GM19193 (cell line): ENCODE measurements around the gene MAGI1.

Experiments
- POLR2A ChIP-seq: IDR thresholded peaks from 4 replicates; pipeline ENCODE4 v1.6.1; 2011; ENCODE audit not compliant: insufficient read depth, insufficient read length; ENCODE audit errors: extremely low read depth

The MAGI1 gene

GRCh38 chr3:65633018-65633638, 405.6 kb downstream of the MAGI1 start:
- TF ChIP-seq POLR2A: no peak

DNA sequence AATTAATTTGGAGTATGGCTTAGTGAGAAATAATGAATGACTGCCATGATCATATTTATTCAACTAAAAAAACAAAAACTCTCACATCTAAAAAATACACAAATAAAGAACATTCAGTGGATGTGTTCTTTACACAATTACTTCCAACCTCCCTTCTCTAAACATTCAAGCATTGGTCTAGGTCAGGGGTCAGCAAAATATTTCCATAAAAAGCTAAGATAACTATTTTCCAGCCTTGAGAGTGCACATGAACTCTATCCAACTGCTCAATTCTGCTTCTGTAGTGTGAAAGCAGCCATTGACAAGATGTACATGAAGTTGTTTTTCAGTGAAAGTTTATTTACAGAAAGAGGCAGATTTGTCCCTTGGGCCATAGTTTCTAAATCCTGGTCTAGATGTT, 406.3 kb downstream of the MAGI1 start:
- no peak for TF ChIP-seq POLR2A

GRCh38 chr3:65628978-65629377, 409.7 kb downstream of the MAGI1 start:
- TF ChIP-seq POLR2A: no peak

GRCh38 chr3:65627062-65627461, 411.7 kb downstream of the MAGI1 start:
- no peak for TF ChIP-seq POLR2A

- TF ChIP-seq POLR2A: no peak
Observed at GRCh38 chr3:65625305-65625704, 413.4 kb downstream of the MAGI1 start.

DNA sequence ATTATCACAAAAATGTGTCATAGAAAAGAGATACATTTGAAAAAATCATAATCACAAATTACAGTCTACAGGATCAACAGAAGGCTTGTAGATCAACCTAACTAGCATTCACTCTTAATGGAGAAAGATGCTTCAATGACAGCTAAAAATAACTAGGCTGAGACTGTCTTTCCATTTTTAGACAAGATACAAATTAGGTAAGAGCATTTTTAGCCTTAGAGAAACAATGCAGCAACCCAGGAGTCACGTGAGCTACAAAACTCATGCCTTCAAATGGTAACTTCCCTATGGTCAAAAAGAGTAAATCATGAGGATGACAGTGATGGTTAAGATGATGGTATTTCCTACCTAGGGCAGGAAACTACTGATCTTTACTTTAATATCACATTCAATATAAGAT, 415.4 kb downstream of the MAGI1 start:
- no peak for TF ChIP-seq POLR2A

GRCh38 chr3:65619888-65620287, 418.8 kb downstream of the MAGI1 start:
- no peak for TF ChIP-seq POLR2A

DNA sequence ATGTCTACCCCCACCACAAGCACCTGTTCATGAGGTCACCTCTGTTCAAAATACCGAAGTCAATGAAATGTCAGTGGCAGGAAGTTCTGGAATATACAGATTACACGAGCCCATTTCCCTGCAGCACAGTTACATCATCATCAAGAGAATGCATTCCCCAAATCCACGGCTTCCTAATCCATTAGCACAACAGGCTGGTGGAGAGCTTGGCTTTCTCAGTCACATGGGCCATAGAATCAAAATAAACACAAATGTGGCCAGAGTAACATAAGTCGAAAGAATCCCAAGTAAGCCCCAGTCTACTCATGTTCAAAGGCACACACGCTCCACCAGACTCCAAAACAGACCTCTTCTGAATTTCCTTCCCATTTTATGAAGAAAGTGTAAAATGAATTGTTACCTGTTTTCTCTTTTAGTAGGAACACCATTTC, 419.3 kb downstream of the MAGI1 start:
- TF ChIP-seq POLR2A: no peak

DNA sequence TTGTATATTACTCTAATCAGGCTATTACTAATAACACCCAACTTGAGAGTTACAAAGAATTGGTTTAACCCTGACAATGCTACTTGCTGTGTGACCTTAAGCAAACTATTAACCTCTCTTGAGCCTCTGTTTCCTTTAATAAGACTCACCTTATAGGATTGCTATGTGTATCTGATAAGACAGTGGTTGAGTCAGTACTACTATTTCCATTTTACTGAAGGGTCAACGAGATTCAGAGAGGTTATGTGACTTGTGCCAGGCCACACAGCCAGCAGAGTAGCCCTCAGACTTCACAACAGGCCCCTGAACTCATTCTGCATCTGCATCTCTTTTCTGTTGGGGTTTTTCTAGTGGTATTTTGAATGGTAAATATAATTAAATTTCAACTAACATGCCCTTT, 420.1 kb downstream of the MAGI1 start:
- TF ChIP-seq POLR2A: no peak

DNA sequence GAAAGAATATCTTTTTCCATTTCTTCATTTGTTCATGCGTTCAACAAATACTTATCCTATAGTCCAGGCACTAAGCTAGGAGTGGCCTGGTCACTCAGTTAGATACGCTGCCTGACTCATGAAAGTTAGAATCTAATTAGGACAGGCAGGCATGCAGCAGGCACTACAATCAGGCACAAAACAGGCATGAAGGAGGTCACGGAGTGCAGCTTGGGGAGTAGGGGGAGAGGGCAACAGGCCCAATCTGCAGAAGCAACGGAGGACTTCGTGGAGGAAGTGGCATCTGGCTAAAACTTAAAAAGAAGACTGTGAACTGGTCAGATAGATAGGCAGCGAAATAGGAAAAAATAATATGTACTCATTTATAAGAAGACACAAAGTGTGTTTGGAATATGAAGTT, 420.9 kb downstream of the MAGI1 start:
- no peak for TF ChIP-seq POLR2A

DNA sequence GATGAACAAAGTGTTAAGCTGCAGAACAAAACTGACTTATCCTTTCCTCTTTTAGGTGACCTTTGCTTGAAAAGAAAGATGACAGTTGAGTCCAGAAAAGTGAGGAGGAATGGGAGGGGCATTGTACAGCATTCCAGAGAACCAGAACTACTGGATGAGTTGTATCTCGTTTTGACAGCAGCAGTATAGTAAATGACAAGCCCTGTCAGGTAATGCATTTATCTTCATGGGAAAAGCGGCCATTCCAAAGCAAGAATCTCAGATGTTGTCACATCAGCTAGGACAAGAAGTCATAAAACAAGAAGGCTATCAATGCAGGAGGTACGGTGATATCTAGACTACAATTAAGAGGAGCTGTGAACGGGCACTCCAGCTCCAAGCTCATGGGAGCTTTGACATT, 421.5 kb downstream of the MAGI1 start:
- no peak for TF ChIP-seq POLR2A

DNA sequence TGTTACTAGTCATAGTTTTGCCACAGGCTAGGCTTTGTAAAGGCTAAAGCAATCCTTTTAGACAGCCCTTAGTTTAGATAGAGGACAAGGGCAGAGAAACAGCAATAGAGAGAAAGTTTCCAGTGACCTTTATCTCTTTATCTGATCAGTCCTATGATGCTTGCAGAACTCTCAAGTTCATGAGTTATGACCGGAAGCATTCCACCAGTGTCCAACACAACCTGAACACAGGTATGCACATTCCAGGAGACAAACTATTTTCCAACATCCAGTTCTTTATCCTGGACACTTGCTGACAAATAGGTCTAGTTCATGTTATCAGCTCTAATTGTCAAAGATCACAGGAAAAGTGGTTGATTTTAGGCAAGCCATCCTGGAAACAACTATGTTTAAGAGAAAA, 422.2 kb downstream of the MAGI1 start:
- TF ChIP-seq POLR2A: no peak

- TF ChIP-seq POLR2A: no peak
Observed at GRCh38 chr3:65615329-65615728, 423.4 kb downstream of the MAGI1 start.

- no peak for TF ChIP-seq POLR2A
Observed at GRCh38 chr3:65614585-65614984, 424.1 kb downstream of the MAGI1 start.

- TF ChIP-seq POLR2A: no peak
Observed at GRCh38 chr3:65607101-65607500, 431.6 kb downstream of the MAGI1 start.

GRCh38 chr3:65605876-65606432, 432.8 kb downstream of the MAGI1 start:
- no peak for TF ChIP-seq POLR2A

- no peak for TF ChIP-seq POLR2A
Observed at GRCh38 chr3:65604863-65605526, 433.7 kb downstream of the MAGI1 start.

DNA sequence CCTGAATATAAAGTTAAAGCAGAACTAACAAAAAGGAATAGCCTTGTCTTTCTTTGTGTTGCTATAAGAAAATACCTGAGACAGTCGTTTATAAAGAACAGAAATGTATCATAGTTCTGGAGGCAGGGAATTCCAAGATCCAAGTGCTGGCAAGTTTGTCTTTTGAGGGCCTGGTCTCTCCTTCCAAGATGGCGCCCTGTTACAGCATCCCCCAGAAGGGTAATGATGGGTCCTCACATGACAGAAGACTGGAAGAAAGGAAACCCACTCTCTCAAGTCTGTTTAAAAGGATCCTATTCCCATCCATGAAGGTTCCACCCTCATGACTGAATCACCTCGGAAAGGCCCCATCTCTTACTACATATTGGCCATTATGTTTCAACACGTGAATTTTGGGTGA, 435.1 kb downstream of the MAGI1 start:
- TF ChIP-seq POLR2A: no peak
